ENCODE measurements around the gene MYBPH. TPM values are rescaled to one million over a fixed set of nuclear protein-coding genes. Genes with fewer than 3 reads are reported as not detected.

MYBPH gene
- total and polyA plus RNA-seq, 10 of the 15 experiments (the other 5 are each of a cell fraction or from before 2014, with no cell fraction given) = 0.06 to 0.10 TPM; not detected in 8

DNA sequence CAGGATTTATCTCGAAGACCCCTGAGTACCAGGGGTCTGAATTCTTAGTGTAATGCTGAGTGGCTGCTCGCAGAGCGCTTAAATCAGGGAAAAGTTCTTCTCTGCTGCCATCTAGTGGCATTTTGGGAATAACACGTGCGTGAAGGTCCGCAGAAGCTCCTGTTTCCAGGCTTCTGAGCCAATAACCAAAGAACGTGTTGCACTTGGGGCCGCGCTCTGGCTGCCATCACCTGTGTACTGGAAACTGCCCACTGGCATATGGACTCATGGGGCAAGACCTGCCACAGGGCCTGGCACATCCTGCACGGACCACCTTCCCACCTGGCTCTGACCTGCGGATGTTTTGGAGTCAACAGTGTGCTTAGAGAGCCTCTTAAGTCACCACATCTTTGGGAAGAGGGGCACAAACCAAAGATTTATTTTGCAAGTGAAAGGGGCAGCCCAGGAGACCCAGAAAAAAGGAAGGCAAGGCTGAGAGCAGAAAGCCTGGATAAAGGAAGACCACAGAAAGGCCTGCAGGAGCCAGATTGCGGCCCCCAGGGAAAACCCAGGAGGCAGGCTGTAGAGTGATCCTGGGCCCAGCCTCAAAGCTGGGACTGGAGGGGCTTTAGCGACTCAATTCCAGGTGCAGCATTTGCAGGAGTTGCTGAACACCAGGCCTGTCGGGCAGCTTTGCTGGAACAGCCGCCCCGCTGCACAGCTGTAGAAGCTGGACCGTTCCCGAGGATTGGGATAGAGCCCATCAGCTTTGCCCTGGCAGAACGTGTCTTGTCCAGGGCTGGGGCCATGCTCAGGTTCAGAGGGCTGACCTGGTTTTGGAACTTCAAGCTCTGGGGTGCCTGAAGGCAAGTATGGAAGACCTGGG is 40.9 kb upstream of the MYBPH start:
- H3K27me3 ChIP-seq (replicated peaks in 1 of 2; ENCODE audit: control insufficient read depth in 2 of 2, insufficient read depth in 2 of 2, low read length in 1 of 2) = peaks cover 0 to 5% of the 10 kb centered on the region in 2 experiments; a peak in 1 of 4 replicates
- H3K4me2 ChIP-seq (ENCODE audit: control insufficient read depth, insufficient read depth) = no peak overlapping the region
- H3K9ac ChIP-seq (ENCODE audit: control insufficient read depth, insufficient read depth, low read length) = no peak overlapping the region
- POLR2A ChIA-PET = interaction anchor here (1.3 kb wide), 1 partner anchor 50 kb away, joined by 4 read pairs; no protein-coding TSS in a partner anchor
- CTCF ChIA-PET = interaction anchor here (0.7 to 8.5 kb wide), 49 partner anchors 8 to 497 kb away, joined by 3 to 114 read pairs (median 4); partner anchors contain the start of genes ADORA1, MYBPH and TMEM183A
- SMC1A ChIA-PET (ENCODE audit: uncharacterized antibody, unreplicated experiment) = interaction anchor here (0.6 to 4.0 kb wide), 24 partner anchors 8 to 243 kb away, joined by 3 to 41 read pairs (median 3); partner anchors contain the start of gene TMEM183A
- no peak overlapping the region for H2AFZ ChIP-seq (ENCODE audit: control insufficient read depth, low read depth, low read length)
- H3K9me3 ChIP-seq (replicated peaks; ENCODE audit: control insufficient read depth, insufficient read depth, low read length) = no peaks in the 10 kb centered on the region
- ATAC-seq (peak; percentile 92), FAIRE-seq (peak; percentile 95), DNase-seq (ENCODE audit: low read depth, low spot score) (peak; percentile 17)
- 31% methylated on average over 19 of the region's 19 CpGs for WGBS (ENCODE audit: insufficient coverage, insufficient replicate concordance, low lambda C conversion rate, missing lambda C conversion rate)
- no peak overlapping the region for H3K4me3 ChIP-seq
- in situ Hi-C loops (cut with MboI) (loop anchor here (5.0 kb wide), 1 partner anchor 179 kb away; no protein-coding TSS in a partner anchor), intact Hi-C loops (cut with micrococcal nuclease; ENCODE audit: unreplicated experiment) (loop anchor here (1.0 to 2.0 kb wide), 4 partner anchors 44 to 177 kb away; no protein-coding TSS in a partner anchor)
- no TSS peak for BruUV-seq (replicated peaks)
- RAD21 ChIA-PET (ENCODE audit: unreplicated experiment) = interaction anchor here (0.6 to 4.0 kb wide), 21 partner anchors 8 to 209 kb away, joined by 3 to 61 read pairs (median 4); partner anchors contain the start of gene MYBPH
- no peak overlapping the region for H3K27ac ChIP-seq (ENCODE audit: control insufficient read depth, insufficient read depth)
- no peaks in the 10 kb centered on the region for H4K20me1 ChIP-seq (ENCODE audit: control insufficient read depth, insufficient read depth)
- no peaks in the 10 kb centered on the region for H3K36me3 ChIP-seq (ENCODE audit: control insufficient read depth in 2 of 2, insufficient read depth in 2 of 2, low read length in 1 of 2)
- H3K79me2 ChIP-seq (ENCODE audit: control insufficient read depth, insufficient read depth, low read length) = no peaks in the 10 kb centered on the region
- no peaks in the 10 kb centered on the region for H3K4me1 ChIP-seq (ENCODE audit: control insufficient read depth, insufficient read depth, low read length)
- TF ChIP-seq NFYB (IDR thresholded peaks at IDR 0.05; ENCODE audit: insufficient read depth, low read depth, low read length) (no peak), SUZ12 (IDR thresholded peaks at IDR 0.05; ENCODE audit: unreplicated experiment) (no peak), EZH2 (IDR thresholded peaks at IDR 0.05; ENCODE audit: borderline replicate concordance, control insufficient read depth, low read depth, low read length) (no peak), POU2F2 (IDR thresholded peaks at IDR 0.05; ENCODE audit: borderline replicate concordance, low read depth, low read length) (no peak), SMARCA5 (IDR thresholded peaks at IDR 0.05) (no peak), ZZZ3 (IDR thresholded peaks at IDR 0.05; ENCODE audit: control insufficient read depth, insufficient read length, low read depth) (no peak), YY1 (IDR thresholded peaks at IDR 0.05; ENCODE audit: low read depth, low read length) (0 out of 2 replicates have a peak, but pooled peaks have one; percentile 23), BRCA1 (IDR thresholded peaks at IDR 0.05; ENCODE audit: low read depth, low read length) (no peak)
- TF ChIP-seq, protein P1, sequence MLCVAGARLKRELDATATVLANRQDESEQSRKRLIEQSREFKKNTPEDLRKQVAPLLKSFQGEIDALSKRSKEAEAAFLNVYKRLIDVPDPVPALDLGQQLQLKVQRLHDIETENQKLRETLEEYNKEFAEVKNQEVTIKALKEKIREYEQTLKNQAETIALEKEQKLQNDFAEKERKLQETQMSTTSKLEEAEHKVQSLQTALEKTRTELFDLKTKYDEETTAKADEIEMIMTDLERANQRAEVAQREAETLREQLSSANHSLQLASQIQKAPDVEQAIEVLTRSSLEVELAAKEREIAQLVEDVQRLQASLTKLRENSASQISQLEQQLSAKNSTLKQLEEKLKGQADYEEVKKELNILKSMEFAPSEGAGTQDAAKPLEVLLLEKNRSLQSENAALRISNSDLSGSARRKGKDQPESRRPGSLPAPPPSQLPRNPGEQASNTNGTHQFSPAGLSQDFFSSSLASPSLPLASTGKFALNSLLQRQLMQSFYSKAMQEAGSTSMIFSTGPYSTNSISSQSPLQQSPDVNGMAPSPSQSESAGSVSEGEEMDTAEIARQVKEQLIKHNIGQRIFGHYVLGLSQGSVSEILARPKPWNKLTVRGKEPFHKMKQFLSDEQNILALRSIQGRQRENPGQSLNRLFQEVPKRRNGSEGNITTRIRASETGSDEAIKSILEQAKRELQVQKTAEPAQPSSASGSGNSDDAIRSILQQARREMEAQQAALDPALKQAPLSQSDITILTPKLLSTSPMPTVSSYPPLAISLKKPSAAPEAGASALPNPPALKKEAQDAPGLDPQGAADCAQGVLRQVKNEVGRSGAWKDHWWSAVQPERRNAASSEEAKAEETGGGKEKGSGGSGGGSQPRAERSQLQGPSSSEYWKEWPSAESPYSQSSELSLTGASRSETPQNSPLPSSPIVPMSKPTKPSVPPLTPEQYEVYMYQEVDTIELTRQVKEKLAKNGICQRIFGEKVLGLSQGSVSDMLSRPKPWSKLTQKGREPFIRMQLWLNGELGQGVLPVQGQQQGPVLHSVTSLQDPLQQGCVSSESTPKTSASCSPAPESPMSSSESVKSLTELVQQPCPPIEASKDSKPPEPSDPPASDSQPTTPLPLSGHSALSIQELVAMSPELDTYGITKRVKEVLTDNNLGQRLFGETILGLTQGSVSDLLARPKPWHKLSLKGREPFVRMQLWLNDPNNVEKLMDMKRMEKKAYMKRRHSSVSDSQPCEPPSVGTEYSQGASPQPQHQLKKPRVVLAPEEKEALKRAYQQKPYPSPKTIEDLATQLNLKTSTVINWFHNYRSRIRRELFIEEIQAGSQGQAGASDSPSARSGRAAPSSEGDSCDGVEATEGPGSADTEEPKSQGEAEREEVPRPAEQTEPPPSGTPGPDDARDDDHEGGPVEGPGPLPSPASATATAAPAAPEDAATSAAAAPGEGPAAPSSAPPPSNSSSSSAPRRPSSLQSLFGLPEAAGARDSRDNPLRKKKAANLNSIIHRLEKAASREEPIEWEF (IDR thresholded peaks at IDR 0.05; ENCODE audit: insufficient replicate concordance, low read depth, low read length) = no peak
- TF ChIP-seq, protein P2, sequence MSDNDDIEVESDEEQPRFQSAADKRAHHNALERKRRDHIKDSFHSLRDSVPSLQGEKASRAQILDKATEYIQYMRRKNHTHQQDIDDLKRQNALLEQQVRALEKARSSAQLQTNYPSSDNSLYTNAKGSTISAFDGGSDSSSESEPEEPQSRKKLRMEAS (IDR thresholded peaks at IDR 0.05; ENCODE audit: low read depth, low read length) = peak; percentile 75; the same call in 1 of the 2 replicates
- TF ChIP-seq, protein P3, sequence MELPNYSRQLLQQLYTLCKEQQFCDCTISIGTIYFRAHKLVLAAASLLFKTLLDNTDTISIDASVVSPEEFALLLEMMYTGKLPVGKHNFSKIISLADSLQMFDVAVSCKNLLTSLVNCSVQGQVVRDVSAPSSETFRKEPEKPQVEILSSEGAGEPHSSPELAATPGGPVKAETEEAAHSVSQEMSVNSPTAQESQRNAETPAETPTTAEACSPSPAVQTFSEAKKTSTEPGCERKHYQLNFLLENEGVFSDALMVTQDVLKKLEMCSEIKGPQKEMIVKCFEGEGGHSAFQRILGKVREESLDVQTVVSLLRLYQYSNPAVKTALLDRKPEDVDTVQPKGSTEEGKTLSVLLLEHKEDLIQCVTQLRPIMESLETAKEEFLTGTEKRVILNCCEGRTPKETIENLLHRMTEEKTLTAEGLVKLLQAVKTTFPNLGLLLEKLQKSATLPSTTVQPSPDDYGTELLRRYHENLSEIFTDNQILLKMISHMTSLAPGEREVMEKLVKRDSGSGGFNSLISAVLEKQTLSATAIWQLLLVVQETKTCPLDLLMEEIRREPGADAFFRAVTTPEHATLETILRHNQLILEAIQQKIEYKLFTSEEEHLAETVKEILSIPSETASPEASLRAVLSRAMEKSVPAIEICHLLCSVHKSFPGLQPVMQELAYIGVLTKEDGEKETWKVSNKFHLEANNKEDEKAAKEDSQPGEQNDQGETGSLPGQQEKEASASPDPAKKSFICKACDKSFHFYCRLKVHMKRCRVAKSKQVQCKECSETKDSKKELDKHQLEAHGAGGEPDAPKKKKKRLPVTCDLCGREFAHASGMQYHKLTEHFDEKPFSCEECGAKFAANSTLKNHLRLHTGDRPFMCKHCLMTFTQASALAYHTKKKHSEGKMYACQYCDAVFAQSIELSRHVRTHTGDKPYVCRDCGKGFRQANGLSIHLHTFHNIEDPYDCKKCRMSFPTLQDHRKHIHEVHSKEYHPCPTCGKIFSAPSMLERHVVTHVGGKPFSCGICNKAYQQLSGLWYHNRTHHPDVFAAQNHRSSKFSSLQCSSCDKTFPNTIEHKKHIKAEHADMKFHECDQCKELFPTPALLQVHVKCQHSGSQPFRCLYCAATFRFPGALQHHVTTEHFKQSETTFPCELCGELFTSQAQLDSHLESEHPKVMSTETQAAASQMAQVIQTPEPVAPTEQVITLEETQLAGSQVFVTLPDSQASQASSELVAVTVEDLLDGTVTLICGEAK (IDR thresholded peaks at IDR 0.05; ENCODE audit: borderline replicate concordance) = no peak
